22Rv1 (cell line): ENCODE measurements around the gene PNLIPRP1.

ENCODE experiments used
- H3K27ac ChIP-seq: fragments of 450-650 bp; 2 replicates; pipeline ENCODE4 v1.5.1; 2017
- CTCF ChIP-seq: fragments of 450-650 bp; IDR thresholded peaks from 2 replicates; pipeline ENCODE4 v1.5.1; 2017; ENCODE audit warnings: mild to moderate bottlenecking
- ZFX ChIP-seq: fragments of 450-650 bp; IDR thresholded peaks from 2 replicates; pipeline ENCODE4 v1.6.1; 2017; ENCODE audit warnings: antibody characterized with exemption, borderline replicate concordance

Gene PNLIPRP1

GRCh38 chr10:116632596-116633215 is 41.9 kb downstream of the PNLIPRP1 start:
- no peak overlapping the region for H3K27ac ChIP-seq
- no peak for TF ChIP-seq ZFX
- TF ChIP-seq CTCF = no peak

DNA sequence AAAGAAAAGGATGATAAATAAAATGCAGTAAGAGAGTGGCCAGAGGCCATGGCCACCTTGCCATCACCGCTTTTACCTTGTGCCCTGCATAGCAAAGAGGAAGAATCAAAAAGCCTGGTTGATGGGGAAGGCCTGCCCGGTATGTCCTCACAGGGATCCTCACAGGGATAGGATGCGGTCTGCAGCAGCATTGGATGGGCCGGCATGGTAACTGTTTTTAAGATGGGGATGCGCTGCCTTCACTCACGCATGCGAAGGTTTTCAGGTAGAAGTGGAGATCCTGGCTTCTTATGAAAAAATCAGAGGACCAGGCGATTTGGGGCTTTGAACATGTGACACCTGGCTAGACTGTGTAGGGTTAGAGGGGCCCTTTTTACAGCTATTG is 42.4 kb downstream of the PNLIPRP1 start:
- no peak for TF ChIP-seq ZFX
- no peak for TF ChIP-seq CTCF
- H3K27ac ChIP-seq = no peak overlapping the region

- TF ChIP-seq CTCF (no peak), ZFX (no peak)
These were observed 43.6 kb downstream of the PNLIPRP1 start for GRCh38 chr10:116634126-116634975.

GRCh38 chr10:116636385-116636784 is 45.6 kb downstream of the PNLIPRP1 start:
- H3K27ac ChIP-seq = no peak overlapping the region
- TF ChIP-seq ZFX (no peak), CTCF (no peak)

More at GRCh38 chr10:116634126-116634975, 43.6 kb downstream of the PNLIPRP1 start:
- H3K27ac ChIP-seq = no peak overlapping the region

DNA sequence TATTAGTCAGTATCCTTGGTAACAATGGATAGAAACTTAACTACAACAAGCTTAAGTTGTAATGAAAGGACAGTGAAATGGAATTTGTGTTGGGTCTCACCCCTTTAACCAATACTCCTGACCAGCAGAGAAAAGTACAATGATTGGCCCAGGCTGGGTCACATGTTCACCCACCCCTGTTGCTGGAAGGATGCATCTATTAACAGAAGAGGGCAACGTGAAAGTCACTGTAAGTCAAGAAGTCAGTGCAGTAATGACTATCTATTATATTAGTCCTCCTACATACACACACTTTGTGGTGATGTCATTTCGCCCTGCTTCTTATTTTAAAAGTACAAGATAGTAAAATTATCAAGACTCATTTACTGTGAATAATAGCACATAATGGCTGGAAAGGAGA is 46.2 kb downstream of the PNLIPRP1 start:
- H3K27ac ChIP-seq = no peak overlapping the region
- no peak for TF ChIP-seq ZFX
- TF ChIP-seq CTCF = no peak

- TF ChIP-seq ZFX (no peak), CTCF (no peak)
- no peak overlapping the region for H3K27ac ChIP-seq
These were observed 47.1 kb downstream of the PNLIPRP1 start for GRCh38 chr10:116637830-116638229.

GRCh38 chr10:116646502-116646901 is 55.7 kb downstream of the PNLIPRP1 start:
- H3K27ac ChIP-seq = no peak overlapping the region
- TF ChIP-seq ZFX (no peak), CTCF (no peak)
